Measurements from ENCODE around the gene STOML1.
"Not testable (repeated sequence)": the region's sequence is repeated elsewhere in the genome, so short reads cannot be mapped to it uniquely, and the experiment has no call there.

Gene STOML1

DNA sequence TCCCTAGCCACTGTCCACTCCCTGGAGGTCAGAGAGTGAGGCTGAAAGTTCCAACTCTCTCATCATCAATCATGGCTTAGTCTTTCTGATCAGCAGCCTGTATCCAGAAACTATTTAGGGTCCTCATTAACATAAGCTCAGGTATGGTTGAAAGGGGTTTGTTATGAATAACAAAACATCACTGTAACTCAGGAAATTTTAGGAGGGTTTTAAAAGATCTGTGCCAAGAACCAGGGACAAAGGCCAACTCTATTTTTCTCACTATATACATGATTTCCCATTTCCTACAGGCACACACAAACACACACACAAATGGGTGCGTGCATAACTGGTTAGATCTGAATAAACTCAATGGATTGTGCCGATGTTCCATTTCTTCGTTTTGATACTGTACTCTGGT, 23.6 kb downstream of the STOML1 start:
- H3K9ac ChIP-seq (ENCODE audit: insufficient read length), result no peak overlapping the region
- TF ChIP-seq EZH2 (IDR thresholded peaks at IDR 0.05) (no peak), POLR2AphosphoS5 (IDR thresholded peaks at IDR 0.05; ENCODE audit: borderline replicate concordance, low read depth, low read length) (no peak), FOXP2 (optimal IDR thresholded peaks at IDR 0.05; ENCODE audit: control extremely low read depth, extremely low read length, insufficient read depth) (no peak)
- no peak overlapping the region for H3K4me3 ChIP-seq
- DNase-seq (ENCODE audit: low read depth, low spot score), result no peak
- H3K36me3 ChIP-seq (ENCODE audit: insufficient read depth, low read length), result no peaks in the 10 kb centered on the region
- H3K27ac ChIP-seq, result no peak overlapping the region
- H3K9me3 ChIP-seq (ENCODE audit: low read depth, low read length), result no peaks in the 10 kb centered on the region

DNA sequence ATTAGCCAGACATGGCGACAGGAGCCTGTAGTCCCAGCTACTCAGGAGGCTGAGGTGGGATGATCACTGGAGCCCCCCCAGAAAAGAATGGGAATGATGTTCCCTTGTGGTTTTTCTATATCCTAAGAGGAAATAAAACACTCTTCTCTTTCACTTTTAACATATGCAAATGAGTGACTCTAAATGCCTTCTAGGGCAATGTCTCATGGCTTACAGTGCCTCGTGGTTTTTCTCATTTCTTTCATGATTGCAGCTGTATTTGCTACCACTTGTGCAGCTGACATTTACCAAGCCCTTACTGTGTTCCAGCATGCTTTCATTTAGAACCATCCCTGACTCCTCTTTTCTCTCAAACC, 26.4 kb downstream of the STOML1 start:
- Histone ChIP-seq H3K36me3 (ENCODE audit: insufficient read depth, low read length) (no peaks in the 10 kb centered on the region), H3K4me3 (peak overlapping the region; percentile 65), H3K9ac (ENCODE audit: insufficient read length) (peak overlapping the region; percentile 52), H3K9me3 (ENCODE audit: low read depth, low read length) (no peaks in the 10 kb centered on the region), H3K27ac (peak overlapping the region; percentile 84; the same call in 1 of the 2 replicates)
- TF ChIP-seq EZH2 (IDR thresholded peaks at IDR 0.05) (no peak), FOXP2 (optimal IDR thresholded peaks at IDR 0.05; ENCODE audit: control extremely low read depth, extremely low read length, insufficient read depth) (no peak), POLR2AphosphoS5 (IDR thresholded peaks at IDR 0.05; ENCODE audit: borderline replicate concordance, low read depth, low read length) (no peak)
- peak; percentile 48 for DNase-seq (ENCODE audit: low read depth, low spot score)

DNA sequence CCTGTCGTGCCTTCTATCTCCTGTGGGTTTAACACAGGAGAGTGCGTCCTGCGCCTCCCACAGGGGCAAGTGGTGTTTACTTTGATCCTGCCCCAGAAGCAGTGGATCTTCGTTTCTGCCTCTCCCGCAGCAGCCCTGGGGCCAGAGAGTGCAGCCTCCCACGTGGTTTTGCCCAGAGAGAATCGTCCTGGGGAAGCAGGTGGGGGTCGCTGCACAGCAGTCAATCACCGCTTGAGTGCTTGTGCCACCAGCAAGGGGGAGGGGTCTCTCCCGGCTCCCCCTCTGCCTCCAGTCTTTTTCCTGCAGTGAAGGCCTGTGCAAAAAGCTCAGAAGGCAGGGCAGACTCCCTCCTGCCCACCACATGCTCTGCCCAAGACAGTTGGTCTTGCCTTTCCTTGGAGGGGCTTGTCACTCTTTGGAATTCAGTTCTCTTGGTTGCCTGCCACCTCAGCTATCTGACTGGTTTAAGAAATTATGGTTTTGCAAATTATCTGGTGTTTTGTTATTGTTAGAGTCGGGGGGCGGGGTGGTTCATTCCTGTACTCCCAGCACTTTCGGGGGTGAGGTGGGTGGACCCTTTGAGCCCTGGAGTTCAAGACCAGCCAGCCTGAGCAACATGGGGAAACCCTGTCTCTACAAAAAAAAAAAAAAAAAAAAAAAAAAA, 26.9 kb downstream of the STOML1 start:
- H3K9ac ChIP-seq (ENCODE audit: insufficient read length), result no peak overlapping the region
- DNase-seq (ENCODE audit: low read depth, low spot score), result no peak
- H3K36me3 ChIP-seq (ENCODE audit: insufficient read depth, low read length), result no peaks in the 10 kb centered on the region
- H3K9me3 ChIP-seq (ENCODE audit: low read depth, low read length), result no peaks in the 10 kb centered on the region
- no peak overlapping the region; the same call in 1 of the 2 replicates for H3K27ac ChIP-seq
- TF ChIP-seq FOXP2 (optimal IDR thresholded peaks at IDR 0.05; ENCODE audit: control extremely low read depth, extremely low read length, insufficient read depth) (no peak), EZH2 (IDR thresholded peaks at IDR 0.05) (no peak), POLR2AphosphoS5 (IDR thresholded peaks at IDR 0.05; ENCODE audit: borderline replicate concordance, low read depth, low read length) (no peak)
- H3K4me3 ChIP-seq, result peak overlapping the region; percentile 65

DNA sequence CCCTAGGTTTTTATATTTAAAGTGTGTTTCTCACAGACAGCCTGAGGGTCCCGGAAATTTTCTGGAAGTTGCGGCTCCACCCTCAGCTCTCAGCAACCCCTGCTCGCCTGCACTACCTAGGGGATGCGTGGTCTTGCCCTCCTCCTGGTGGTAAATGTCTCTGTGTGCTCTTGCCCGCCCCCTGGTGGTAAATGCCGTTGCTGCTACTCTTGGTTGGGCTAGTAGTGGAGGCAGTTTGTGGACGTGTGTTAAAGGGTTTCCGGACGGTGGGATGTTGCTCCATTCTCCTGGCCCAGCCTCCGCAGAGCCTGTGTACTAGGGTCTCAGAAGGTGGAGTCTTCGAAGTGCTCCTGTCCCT, 27.4 kb downstream of the STOML1 start:
- no peak for DNase-seq (ENCODE audit: low read depth, low spot score)
- Histone ChIP-seq H3K4me3 (peak overlapping the region; percentile 65), H3K27ac (no peak overlapping the region), H3K9ac (ENCODE audit: insufficient read length) (no peak overlapping the region), H3K9me3 (ENCODE audit: low read depth, low read length) (no peaks in the 10 kb centered on the region), H3K36me3 (ENCODE audit: insufficient read depth, low read length) (no peaks in the 10 kb centered on the region)
- TF ChIP-seq EZH2 (IDR thresholded peaks at IDR 0.05) (no peak), FOXP2 (optimal IDR thresholded peaks at IDR 0.05; ENCODE audit: control extremely low read depth, extremely low read length, insufficient read depth) (no peak), POLR2AphosphoS5 (IDR thresholded peaks at IDR 0.05; ENCODE audit: borderline replicate concordance, low read depth, low read length) (no peak)

DNA sequence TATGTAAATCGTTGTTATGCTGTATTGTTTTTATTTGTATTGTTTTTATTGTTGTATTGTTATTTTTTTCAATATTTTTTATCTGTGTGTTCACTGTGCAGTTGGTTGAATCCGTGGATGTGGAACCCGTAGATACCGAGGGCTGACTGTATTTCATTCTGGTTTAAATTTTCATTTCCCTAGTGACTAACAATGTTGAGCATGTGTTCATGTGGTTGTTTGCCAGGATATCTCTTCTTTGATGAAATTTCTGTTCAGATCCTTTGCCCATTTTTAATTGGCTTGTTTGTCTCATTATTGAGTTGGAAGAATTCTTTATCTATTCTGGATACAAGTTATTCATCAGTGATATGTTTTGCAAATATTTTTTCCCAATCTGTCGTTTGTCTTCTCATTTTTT, 29.7 kb downstream of the STOML1 start:
- H3K27ac ChIP-seq, result no peak overlapping the region
- DNase-seq (ENCODE audit: low read depth, low spot score), result no peak
- peak overlapping the region; percentile 33 for H3K9ac ChIP-seq (ENCODE audit: insufficient read length)
- H3K4me3 ChIP-seq, result no peak overlapping the region
- TF ChIP-seq POLR2AphosphoS5 (IDR thresholded peaks at IDR 0.05; ENCODE audit: borderline replicate concordance, low read depth, low read length), result no peak
- TF ChIP-seq FOXP2 (optimal IDR thresholded peaks at IDR 0.05; ENCODE audit: control extremely low read depth, extremely low read length, insufficient read depth), result no peak
- H3K9me3 ChIP-seq (ENCODE audit: low read depth, low read length), result no peaks in the 10 kb centered on the region
- H3K36me3 ChIP-seq (ENCODE audit: insufficient read depth, low read length), result no peaks in the 10 kb centered on the region

DNA sequence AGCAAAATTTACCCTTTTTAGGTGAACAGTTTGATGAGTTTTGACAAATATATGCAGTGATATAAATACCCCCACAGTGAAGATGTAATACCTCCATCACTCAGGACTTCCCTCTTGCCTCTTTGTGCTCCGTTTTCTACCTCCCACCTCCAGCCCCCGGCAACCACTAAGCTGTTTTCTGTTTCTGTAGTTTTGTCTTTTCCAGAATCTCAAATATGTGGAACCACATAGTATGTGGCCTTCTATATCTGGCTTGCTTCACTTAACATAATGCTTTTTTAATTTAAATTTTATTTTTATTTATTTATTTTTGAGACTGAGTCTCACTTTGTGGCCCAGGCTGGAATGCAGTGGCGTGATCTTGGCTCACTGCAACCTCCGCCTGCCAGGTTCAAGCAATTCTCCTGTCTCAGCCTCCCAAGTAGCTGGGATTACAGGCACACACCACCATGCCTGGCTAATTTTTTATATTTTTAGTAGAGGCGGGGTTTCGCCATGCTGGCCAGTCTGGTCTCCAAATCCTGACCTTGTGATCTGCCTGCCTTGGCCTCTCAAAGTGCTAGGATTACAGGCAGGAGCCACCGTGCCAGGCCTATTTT, 31.5 kb downstream of the STOML1 start:
- H3K36me3 ChIP-seq (ENCODE audit: insufficient read depth, low read length); DNase-seq (ENCODE audit: low read depth, low spot score); H3K27ac ChIP-seq; H3K9ac ChIP-seq (ENCODE audit: insufficient read length); H3K4me3 ChIP-seq; H3K9me3 ChIP-seq (ENCODE audit: low read depth, low read length): not testable (repeated sequence)

DNA sequence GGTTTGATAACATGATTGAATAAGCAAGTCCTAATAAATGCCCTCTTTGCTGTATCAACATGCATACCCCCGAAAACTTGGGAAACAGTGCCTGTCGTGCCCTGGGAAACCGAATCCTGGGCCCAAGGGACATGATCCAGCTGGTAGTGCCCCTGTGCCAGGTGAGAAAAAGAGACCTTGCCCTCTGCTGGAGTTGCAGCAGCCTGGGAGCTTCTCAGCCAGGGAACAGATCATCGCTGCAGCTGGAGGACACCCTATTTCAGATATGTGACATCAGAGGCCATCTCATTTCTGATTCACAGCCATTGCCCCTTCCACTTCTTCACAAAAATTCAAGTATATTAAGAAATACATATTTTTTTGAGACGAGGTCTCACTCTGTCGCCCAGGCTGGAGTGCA, 32.3 kb downstream of the STOML1 start:
- Histone ChIP-seq H3K9me3 (ENCODE audit: low read depth, low read length) (no peaks in the 10 kb centered on the region), H3K36me3 (ENCODE audit: insufficient read depth, low read length) (no peaks in the 10 kb centered on the region), H3K9ac (ENCODE audit: insufficient read length) (no peak overlapping the region), H3K27ac (no peak overlapping the region), H3K4me3 (no peak overlapping the region)
- no peak for TF ChIP-seq POLR2AphosphoS5 (IDR thresholded peaks at IDR 0.05; ENCODE audit: borderline replicate concordance, low read depth, low read length)
- TF ChIP-seq FOXP2 (optimal IDR thresholded peaks at IDR 0.05; ENCODE audit: control extremely low read depth, extremely low read length, insufficient read depth), result no peak
- TF ChIP-seq EZH2 (IDR thresholded peaks at IDR 0.05), result no peak
- DNase-seq (ENCODE audit: low read depth, low spot score), result no peak

DNA sequence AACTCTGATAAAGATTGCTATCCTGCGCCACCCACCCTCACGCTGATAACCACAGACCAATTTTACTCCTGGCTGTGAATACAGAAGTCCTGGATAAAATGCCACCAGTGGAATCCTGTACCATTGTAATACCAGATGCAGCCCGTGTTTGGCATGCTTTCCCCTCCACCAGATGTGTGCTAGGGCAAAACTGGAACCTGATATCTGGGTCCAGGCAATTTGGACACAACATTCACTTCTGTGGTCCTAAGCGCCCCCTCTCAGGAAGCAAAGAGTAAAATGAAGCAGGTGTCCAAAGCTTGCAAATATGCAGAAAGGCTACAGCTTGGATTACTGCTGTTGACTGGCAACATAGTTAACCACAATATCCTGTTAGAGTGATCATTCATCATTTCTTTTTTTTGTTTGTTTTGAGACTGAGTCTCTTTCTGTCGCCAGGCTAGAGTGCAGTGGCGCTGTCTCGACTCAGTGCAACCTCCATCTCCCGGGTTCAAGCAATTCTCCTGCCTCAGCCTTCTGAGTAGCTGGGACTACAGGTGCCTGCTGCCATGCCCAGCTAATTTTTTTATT, 33.0 kb downstream of the STOML1 start:
- TF ChIP-seq EZH2 (IDR thresholded peaks at IDR 0.05), result no peak
- no peak for TF ChIP-seq POLR2AphosphoS5 (IDR thresholded peaks at IDR 0.05; ENCODE audit: borderline replicate concordance, low read depth, low read length)
- TF ChIP-seq FOXP2 (optimal IDR thresholded peaks at IDR 0.05; ENCODE audit: control extremely low read depth, extremely low read length, insufficient read depth), result no peak
- no peaks in the 10 kb centered on the region for H3K36me3 ChIP-seq (ENCODE audit: insufficient read depth, low read length)
- H3K9ac ChIP-seq (ENCODE audit: insufficient read length), result no peak overlapping the region
- H3K27ac ChIP-seq, result no peak overlapping the region
- DNase-seq (ENCODE audit: low read depth, low spot score), result no peak
- H3K9me3 ChIP-seq (ENCODE audit: low read depth, low read length), result no peaks in the 10 kb centered on the region
- H3K4me3 ChIP-seq, result no peak overlapping the region; the same call in 1 of the 2 replicates

DNA sequence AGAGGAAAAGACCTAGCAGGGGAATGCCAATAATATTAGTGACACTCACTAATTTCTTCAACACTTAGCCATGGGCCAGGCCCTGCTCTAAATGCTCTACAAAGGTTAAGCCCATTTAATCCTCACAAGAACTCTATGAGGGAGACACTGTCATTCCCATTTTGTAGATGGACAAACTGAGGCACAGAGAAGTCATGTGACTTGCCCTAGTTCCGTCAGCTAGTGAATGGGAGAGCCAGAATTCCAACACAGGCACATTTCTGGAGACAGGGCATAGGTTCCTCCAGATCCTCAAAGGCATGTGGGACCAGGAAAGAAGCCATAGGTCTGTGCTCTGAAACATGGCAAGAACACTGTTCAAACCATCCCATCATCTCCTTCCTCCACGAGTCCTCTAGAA, 34.3 kb downstream of the STOML1 start:
- no peak for DNase-seq (ENCODE audit: low read depth, low spot score)
- TF ChIP-seq POLR2AphosphoS5 (IDR thresholded peaks at IDR 0.05; ENCODE audit: borderline replicate concordance, low read depth, low read length) (no peak), FOXP2 (optimal IDR thresholded peaks at IDR 0.05; ENCODE audit: control extremely low read depth, extremely low read length, insufficient read depth) (no peak), EZH2 (IDR thresholded peaks at IDR 0.05) (no peak)
- H3K4me3 ChIP-seq, result no peak overlapping the region
- H3K27ac ChIP-seq, result no peak overlapping the region
- no peak overlapping the region for H3K9ac ChIP-seq (ENCODE audit: insufficient read length)
- H3K36me3 ChIP-seq (ENCODE audit: insufficient read depth, low read length), result no peaks in the 10 kb centered on the region
- no peaks in the 10 kb centered on the region for H3K9me3 ChIP-seq (ENCODE audit: low read depth, low read length)

Data from SK-N-MC (cell line).